A549 (cell line): ENCODE measurements around the gene LIMCH1.

Experiments used
- CBX2 ChIP-seq: fragments of 200-600 bp; sonication (generic); IDR thresholded peaks from 2 replicates; pipeline ENCODE4 v1.6.1; 2016; ENCODE audit warnings: low read depth, mild to moderate bottlenecking, borderline replicate concordance
- CHD4 ChIP-seq: fragments of 200-600 bp; sonication (generic); IDR thresholded peaks from 2 replicates; pipeline ENCODE4 v1.6.1; 2016; ENCODE audit warnings: antibody characterized with exemption, mild to moderate bottlenecking, borderline replicate concordance
- EP300 ChIP-seq, 2 experiments: fragments of >200 bp; sonication (Bioruptor Twin); formaldehyde crosslinking; IDR thresholded peaks; 2 replicates in 1 of 2; 3 replicates in 1 of 2; pipeline ENCODE4 v1.6.1; 2016 to 2017
- NR3C1 ChIP-seq: fragments of >200 bp; sonication (Bioruptor Twin); formaldehyde crosslinking; IDR thresholded peaks from 3 replicates; pipeline ENCODE4 v1.6.1; 2017
- POLR2A ChIP-seq: IDR thresholded peaks from 2 replicates; pipeline ENCODE4 v1.6.1; 2012; ENCODE audit warnings: mild to moderate bottlenecking, low read length
- RAD21 ChIP-seq, 2 experiments: fragments of >200 bp in 1 of 2; sonication (Bioruptor Twin) in 1 of 2; formaldehyde crosslinking in 1 of 2; IDR thresholded peaks in 1 of 2; conservative IDR thresholded peaks in 1 of 2; 2 replicates in 1 of 2; 3 replicates in 1 of 2; pipeline ENCODE4 v1.6.1; 2012 to 2018; ENCODE audit warnings: inconsistent platforms in 1 of 2
- RFX5 ChIP-seq: fragments of 450-650 bp; IDR thresholded peaks from 2 replicates; pipeline ENCODE4 v1.7.1; 2014; ENCODE audit warnings: antibody characterized with exemption, mild to moderate bottlenecking, moderate library complexity
- TF ChIP-seq, protein P1 (sequence below): fragments of >200 bp; sonication (Bioruptor Twin); formaldehyde crosslinking; IDR thresholded peaks from 3 replicates; pipeline ENCODE4 v1.5.1; 2016
- TF ChIP-seq, protein P2 (sequence below): fragments of 250-450 bp; sonication (Bioruptor Pico); IDR thresholded peaks from 2 replicates; pipeline ENCODE4 v1.5.0; 2020; ENCODE audit warnings: low read depth, mild to moderate bottlenecking, moderate library complexity
- TF ChIP-seq, protein P3 (sequence below): fragments of 200-600 bp; sonication (generic); IDR thresholded peaks from 2 replicates; pipeline ENCODE4 v1.6.1; 2016; ENCODE audit warnings: antibody characterized with exemption, mild to moderate bottlenecking, moderate library complexity
- TF ChIP-seq, protein P4 (sequence below): fragments of >200 bp; sonication (Bioruptor Twin); formaldehyde crosslinking; IDR thresholded peaks from 3 replicates; pipeline ENCODE4 v1.6.1; 2016

DNA sequence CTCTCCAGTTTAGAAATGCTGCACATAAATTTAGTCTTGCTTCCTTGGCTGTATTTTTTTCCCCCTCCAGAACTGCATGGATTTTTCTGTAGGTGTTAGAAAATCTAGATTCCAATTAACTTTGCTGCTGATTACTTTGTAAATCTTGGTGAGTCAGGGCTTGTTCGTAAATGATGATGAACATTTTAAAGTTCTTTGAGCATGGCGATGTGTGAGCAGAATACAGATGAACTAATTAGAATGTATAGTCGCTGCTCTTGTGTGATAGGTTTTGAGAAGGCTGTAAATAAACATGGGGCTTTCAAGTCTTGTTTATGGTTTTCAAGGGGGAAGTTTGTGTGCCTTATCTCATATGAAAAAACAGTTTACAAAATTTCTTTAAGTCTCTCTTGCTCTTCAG, 23.3 kb downstream of the LIMCH1 start:
- TF ChIP-seq, protein P1, sequence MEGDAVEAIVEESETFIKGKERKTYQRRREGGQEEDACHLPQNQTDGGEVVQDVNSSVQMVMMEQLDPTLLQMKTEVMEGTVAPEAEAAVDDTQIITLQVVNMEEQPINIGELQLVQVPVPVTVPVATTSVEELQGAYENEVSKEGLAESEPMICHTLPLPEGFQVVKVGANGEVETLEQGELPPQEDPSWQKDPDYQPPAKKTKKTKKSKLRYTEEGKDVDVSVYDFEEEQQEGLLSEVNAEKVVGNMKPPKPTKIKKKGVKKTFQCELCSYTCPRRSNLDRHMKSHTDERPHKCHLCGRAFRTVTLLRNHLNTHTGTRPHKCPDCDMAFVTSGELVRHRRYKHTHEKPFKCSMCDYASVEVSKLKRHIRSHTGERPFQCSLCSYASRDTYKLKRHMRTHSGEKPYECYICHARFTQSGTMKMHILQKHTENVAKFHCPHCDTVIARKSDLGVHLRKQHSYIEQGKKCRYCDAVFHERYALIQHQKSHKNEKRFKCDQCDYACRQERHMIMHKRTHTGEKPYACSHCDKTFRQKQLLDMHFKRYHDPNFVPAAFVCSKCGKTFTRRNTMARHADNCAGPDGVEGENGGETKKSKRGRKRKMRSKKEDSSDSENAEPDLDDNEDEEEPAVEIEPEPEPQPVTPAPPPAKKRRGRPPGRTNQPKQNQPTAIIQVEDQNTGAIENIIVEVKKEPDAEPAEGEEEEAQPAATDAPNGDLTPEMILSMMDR = no peak
- TF ChIP-seq NR3C1 (no peak), RAD21 (conservative IDR thresholded peaks at IDR 0.05 in 1 of 2, IDR thresholded peaks at IDR 0.05 in 1 of 2) (no peak), EP300 (IDR thresholded peaks at IDR 0.05) (no peak), POLR2A (no peak), CBX2 (no peak), CHD4 (no peak), RFX5 (no peak)
- TF ChIP-seq, protein P2, sequence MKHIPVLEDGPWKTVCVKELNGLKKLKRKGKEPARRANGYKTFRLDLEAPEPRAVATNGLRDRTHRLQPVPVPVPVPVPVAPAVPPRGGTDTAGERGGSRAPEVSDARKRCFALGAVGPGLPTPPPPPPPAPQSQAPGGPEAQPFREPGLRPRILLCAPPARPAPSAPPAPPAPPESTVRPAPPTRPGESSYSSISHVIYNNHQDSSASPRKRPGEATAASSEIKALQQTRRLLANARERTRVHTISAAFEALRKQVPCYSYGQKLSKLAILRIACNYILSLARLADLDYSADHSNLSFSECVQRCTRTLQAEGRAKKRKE (CRISPR knock-in tag) = no peak
- TF ChIP-seq, protein P3, sequence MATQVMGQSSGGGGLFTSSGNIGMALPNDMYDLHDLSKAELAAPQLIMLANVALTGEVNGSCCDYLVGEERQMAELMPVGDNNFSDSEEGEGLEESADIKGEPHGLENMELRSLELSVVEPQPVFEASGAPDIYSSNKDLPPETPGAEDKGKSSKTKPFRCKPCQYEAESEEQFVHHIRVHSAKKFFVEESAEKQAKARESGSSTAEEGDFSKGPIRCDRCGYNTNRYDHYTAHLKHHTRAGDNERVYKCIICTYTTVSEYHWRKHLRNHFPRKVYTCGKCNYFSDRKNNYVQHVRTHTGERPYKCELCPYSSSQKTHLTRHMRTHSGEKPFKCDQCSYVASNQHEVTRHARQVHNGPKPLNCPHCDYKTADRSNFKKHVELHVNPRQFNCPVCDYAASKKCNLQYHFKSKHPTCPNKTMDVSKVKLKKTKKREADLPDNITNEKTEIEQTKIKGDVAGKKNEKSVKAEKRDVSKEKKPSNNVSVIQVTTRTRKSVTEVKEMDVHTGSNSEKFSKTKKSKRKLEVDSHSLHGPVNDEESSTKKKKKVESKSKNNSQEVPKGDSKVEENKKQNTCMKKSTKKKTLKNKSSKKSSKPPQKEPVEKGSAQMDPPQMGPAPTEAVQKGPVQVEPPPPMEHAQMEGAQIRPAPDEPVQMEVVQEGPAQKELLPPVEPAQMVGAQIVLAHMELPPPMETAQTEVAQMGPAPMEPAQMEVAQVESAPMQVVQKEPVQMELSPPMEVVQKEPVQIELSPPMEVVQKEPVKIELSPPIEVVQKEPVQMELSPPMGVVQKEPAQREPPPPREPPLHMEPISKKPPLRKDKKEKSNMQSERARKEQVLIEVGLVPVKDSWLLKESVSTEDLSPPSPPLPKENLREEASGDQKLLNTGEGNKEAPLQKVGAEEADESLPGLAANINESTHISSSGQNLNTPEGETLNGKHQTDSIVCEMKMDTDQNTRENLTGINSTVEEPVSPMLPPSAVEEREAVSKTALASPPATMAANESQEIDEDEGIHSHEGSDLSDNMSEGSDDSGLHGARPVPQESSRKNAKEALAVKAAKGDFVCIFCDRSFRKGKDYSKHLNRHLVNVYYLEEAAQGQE = no peak
- TF ChIP-seq, protein P4, sequence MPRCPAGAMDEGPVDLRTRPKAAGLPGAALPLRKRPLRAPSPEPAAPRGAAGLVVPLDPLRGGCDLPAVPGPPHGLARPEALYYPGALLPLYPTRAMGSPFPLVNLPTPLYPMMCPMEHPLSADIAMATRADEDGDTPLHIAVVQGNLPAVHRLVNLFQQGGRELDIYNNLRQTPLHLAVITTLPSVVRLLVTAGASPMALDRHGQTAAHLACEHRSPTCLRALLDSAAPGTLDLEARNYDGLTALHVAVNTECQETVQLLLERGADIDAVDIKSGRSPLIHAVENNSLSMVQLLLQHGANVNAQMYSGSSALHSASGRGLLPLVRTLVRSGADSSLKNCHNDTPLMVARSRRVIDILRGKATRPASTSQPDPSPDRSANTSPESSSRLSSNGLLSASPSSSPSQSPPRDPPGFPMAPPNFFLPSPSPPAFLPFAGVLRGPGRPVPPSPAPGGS = no peak
